HepG2 (cell line): ENCODE data around the gene ADARB2. TPM values are rescaled to one million over a fixed set of nuclear protein-coding genes. Genes with fewer than 3 reads are reported as not detected.

Source experiments
- ATAC-seq: fragments of 200-7000 bp; cut with Tn5 transposase; 3 replicates; pipeline ENCODE4 v1.9.1; 2020; ENCODE audit warnings: mild to moderate bottlenecking, moderate library complexity
- BruUV-seq: library from RNA; stranded (reverse); fragments of 400-500 nt; replicated peaks from 2 replicates; lab custom pipeline; 2021; lab: Mats Ljungman, UMichigan
- CTCF ChIA-PET: fragments of 300-600 bp; formaldehyde crosslinking; extraction: SDS; loops from one replicate; lab custom pipeline; 2021; ENCODE audit warnings: low total read pairs, inconsistent platforms, low intra/inter-chr PET ratio; lab: Yijun Ruan, JAX
- POLR2A ChIA-PET: fragments of 350-600 bp; sonication (Branson Sonifier 250); formaldehyde crosslinking; loops from one replicate; lab custom pipeline; 2020; ENCODE audit warnings: antibody characterized with exemption, inconsistent platforms; lab: Yijun Ruan, JAX
- DNase-seq: peaks from one replicate; pipeline ENCODE4 v3.0.0-alpha.2; 2015; ENCODE audit warnings: low spot score
- FAIRE-seq: peaks from 3 replicates; lab custom pipeline; 2011; peaks lifted over from hg19 to GRCh38; lab: Jason Lieb, UNC
- H2AFZ ChIP-seq: one replicate; pipeline ENCODE4 v1.6.1; 2011; ENCODE audit warnings: low read length, inconsistent platforms
- H3K27ac ChIP-seq: fragments of 300-600 bp; 3 replicates; pipeline ENCODE4 v1.8.0; 2011; ENCODE audit warnings: mixed run types, mild to moderate bottlenecking, mixed read lengths, low read length, inconsistent platforms; ENCODE audit not compliant: insufficient read depth; ENCODE audit errors: extremely low read length
- H3K27me3 ChIP-seq, 2 experiments: fragments of 200-600 bp in 1 of 2; 2 replicates in 1 of 2; 3 replicates in 1 of 2; pipeline versions ENCODE4 v1.6.0 to v1.8.0; 2011; ENCODE audit warnings: low read length in 2 of 2, mild to moderate bottlenecking in 2 of 2, moderate library complexity in 2 of 2, inconsistent platforms in 1 of 2; ENCODE audit not compliant: insufficient read depth in 2 of 2, control insufficient read depth in 1 of 2
- H3K36me3 ChIP-seq, 2 experiments: fragments of 200-600 bp in 1 of 2; replicated peaks in 1 of 2; 2 replicates in 1 of 2; 3 replicates in 1 of 2; pipeline versions ENCODE4 v1.5.1 to v1.8.0; 2011; ENCODE audit warnings: low read length in 2 of 2, inconsistent platforms in 1 of 2; ENCODE audit not compliant: insufficient read depth in 2 of 2, control insufficient read depth in 1 of 2
- H3K4me1 ChIP-seq: 2 replicates; pipeline ENCODE4 v1.5.1; 2012; ENCODE audit warnings: low read length, inconsistent platforms; ENCODE audit not compliant: insufficient read depth
- H3K4me2 ChIP-seq: 2 replicates; pipeline ENCODE4 v1.6.0; 2011; ENCODE audit warnings: low read depth, low read length, inconsistent platforms
- H3K4me3 ChIP-seq, 3 experiments: fragments of 200-600 bp in 1 of 3; sonication (generic), shearing (Covaris generic) in 1 of 3; replicated peaks in 1 of 3; 2 replicates each; pipeline ENCODE4 v1.5.1; 2011 to 2016; ENCODE audit warnings: low read length in 3 of 3, inconsistent platforms in 2 of 3, low read depth in 2 of 3, mild to moderate bottlenecking in 2 of 3, control low read depth in 1 of 3, mixed read lengths in 1 of 3; ENCODE audit not compliant: insufficient read depth in 1 of 3
- H3K79me2 ChIP-seq: one replicate; pipeline ENCODE4 v1.6.1; 2011; ENCODE audit warnings: low read length, inconsistent platforms; ENCODE audit not compliant: insufficient read depth
- H3K9ac ChIP-seq: 2 replicates; pipeline ENCODE4 v1.6.0; 2011; ENCODE audit warnings: mild to moderate bottlenecking, low read depth, low read length, inconsistent platforms; ENCODE audit not compliant: insufficient read depth
- H3K9me3 ChIP-seq: 2 replicates; pipeline ENCODE4 v1.5.1; 2012; ENCODE audit warnings: mild to moderate bottlenecking, low read length
- H4K20me1 ChIP-seq: 2 replicates; pipeline ENCODE4 v1.6.0; 2011; ENCODE audit warnings: inconsistent platforms, mild to moderate bottlenecking, low read length, moderate library complexity; ENCODE audit not compliant: insufficient read depth
- CBX1 ChIP-seq: IDR thresholded peaks from one replicate; pipeline ENCODE4 v1.6.1; 2016; ENCODE audit warnings: antibody characterized with exemption, low read depth
- FOXP4 ChIP-seq: sonication (generic); formaldehyde crosslinking; IDR thresholded peaks from 2 replicates; pipeline ENCODE4 v1.4.0; 2020; ENCODE audit warnings: missing genetic modification reagents
- HNRNPK ChIP-seq: fragments of 200-400 bp; formaldehyde crosslinking; IDR thresholded peaks from 2 replicates; pipeline ENCODE4 v1.6.1; 2018; ENCODE audit warnings: low read length, low read depth, moderate library complexity, mild to moderate bottlenecking; ENCODE audit not compliant: poor library complexity, severe bottlenecking
- MAFF ChIP-seq: IDR thresholded peaks from 2 replicates; pipeline ENCODE4 v1.6.1; 2011; ENCODE audit warnings: low read depth, low read length, improper control_type of control experiment
- MEF2D ChIP-seq: sonication (generic); formaldehyde crosslinking; IDR thresholded peaks from 2 replicates; pipeline ENCODE4 v1.5.1; 2020; ENCODE audit warnings: mild to moderate bottlenecking, missing genetic modification reagents
- SMAD1 ChIP-seq: sonication (generic); formaldehyde crosslinking; IDR thresholded peaks from 2 replicates; pipeline ENCODE4 v1.4.0; 2020; ENCODE audit warnings: missing genetic modification reagents, low read depth, mild to moderate bottlenecking, borderline replicate concordance
- TSC22D2 ChIP-seq: sonication (generic); formaldehyde crosslinking; IDR thresholded peaks from 2 replicates; pipeline ENCODE4 v1.5.1; 2020; ENCODE audit warnings: missing genetic modification reagents, mild to moderate bottlenecking, borderline replicate concordance
- ZBTB10 ChIP-seq: sonication (generic); formaldehyde crosslinking; IDR thresholded peaks from 2 replicates; pipeline ENCODE4 v1.4.0; 2020; ENCODE audit warnings: missing genetic modification reagents, borderline replicate concordance
- ZIK1 ChIP-seq: sonication (generic); formaldehyde crosslinking; IDR thresholded peaks from 2 replicates; pipeline ENCODE4 v1.5.0; 2020; ENCODE audit warnings: mild to moderate bottlenecking, low read depth, missing genetic modification reagents, borderline replicate concordance
- ZNF138 ChIP-seq: sonication (generic); formaldehyde crosslinking; IDR thresholded peaks from 2 replicates; pipeline ENCODE4 v1.5.0; 2020; ENCODE audit warnings: mild to moderate bottlenecking, low read depth, missing genetic modification reagents
- ZNF512 ChIP-seq: sonication (generic); formaldehyde crosslinking; IDR thresholded peaks from 2 replicates; pipeline ENCODE4 v1.4.0; 2020; ENCODE audit warnings: mild to moderate bottlenecking, missing genetic modification reagents
- ZNF530 ChIP-seq: sonication (generic); formaldehyde crosslinking; IDR thresholded peaks from 2 replicates; pipeline ENCODE4 v1.5.0; 2020; ENCODE audit warnings: low read depth, mild to moderate bottlenecking, missing genetic modification reagents
- WGBS: methylation state at CpG from one replicate; pipeline ENCODE4 v1.1.6; 2017; ENCODE audit warnings: low lambda C conversion rate; 5-methylcytosine and 5-hydroxymethylcytosine counted together
- in situ Hi-C: cut with HindIII; loops from 2 replicates; pipeline ENCODE4 v1.10.0; 2017; ENCODE audit warnings: low pct_unique_long_range_greater_than_20kb; ENCODE audit not compliant: extremely low pct_ligation_motif_present
- intact Hi-C: fragments of 100-400 bp; cut with micrococcal nuclease; formaldehyde crosslinking; loops from one replicate; pipeline ENCODE4 v1.10.0; 2022; ENCODE audit not compliant: unreplicated experiment
- polyA plus RNA-seq, 8 experiments: library from polyadenylated mRNA; depleted of rRNA in 3 of 8; stranded (reverse) in 7 of 8; unstranded in 1 of 8; fragments of >200 nt; fragmentation: Illumina TruSeq in 4 of 8; extraction: Trizol in 4 of 8; gene quantifications; 2 replicates each; pipeline versions ENCODE4 v1.2.1 to v1.2.3, GENCODE V29; 2011 to 2016; ENCODE audit warnings: low read depth in 4 of 8, missing spikeins in 1 of 8, mixed read lengths in 1 of 8; ENCODE audit not compliant: insufficient read depth in 1 of 8
- total RNA-seq, 5 experiments: library from RNA; depleted of rRNA; stranded (reverse); fragments of >200 nt; fragmentation: Illumina TruSeq; extraction: Trizol; gene quantifications; 2 replicates each; pipeline ENCODE4 v1.2.3, GENCODE V29; 2016; ENCODE audit warnings: low read depth in 1 of 5

Gene ADARB2
- total and polyA plus RNA-seq, 2 of the 13 experiments (the other 11 are each of a cell fraction or from before 2014, with no cell fraction given): not detected

- in situ Hi-C loops (no loop called here), intact Hi-C loops (no loop called here)
- Histone ChIP-seq H2AFZ (no peak overlapping the region), H3K27ac (no peak overlapping the region), H3K4me2 (no peak overlapping the region), H4K20me1 (peaks cover 4% of the 10 kb centered on the region; the same call in 1 of the 2 replicates), H3K4me3 (no peak overlapping the region), H3K9ac (no peak overlapping the region), H3K36me3 (no peaks in the 10 kb centered on the region), H3K9me3 (no peaks in the 10 kb centered on the region), H3K4me1 (no peaks in the 10 kb centered on the region), H3K79me2 (no peaks in the 10 kb centered on the region), H3K27me3 (peaks cover 5 to 88% of the 10 kb centered on the region in 2 experiments)
- BruUV-seq: no TSS peak
- DNase-seq: no peak
- TF ChIP-seq HNRNPK (peak; percentile 40), ZBTB10 (no peak)
- ChIA-PET POLR2A (no interaction called here), CTCF (no interaction called here)
- ATAC-seq: no peak
- no peak for FAIRE-seq
- 47% methylated on average over 12 of the region's 12 CpGs for WGBS
Measured at GRCh38 chr10:1158066-1158465, 579.3 kb downstream of the ADARB2 start.

- BruUV-seq: no TSS peak
- H3K27ac ChIP-seq: no peak overlapping the region
- DNase-seq (no peak), ATAC-seq (no peak), FAIRE-seq (no peak)
- WGBS: 3% methylated on average over 4 of the region's 4 CpGs
- H3K4me1 ChIP-seq: no peaks in the 10 kb centered on the region
- H3K27me3 ChIP-seq: peaks cover 5 to 88% of the 10 kb centered on the region in 2 experiments
- ChIA-PET CTCF (no interaction called here), POLR2A (no interaction called here)
- in situ Hi-C loops (no loop called here), intact Hi-C loops (no loop called here)
- no peak overlapping the region for H2AFZ ChIP-seq
- peaks cover 4% of the 10 kb centered on the region; the same call in 1 of the 2 replicates for H4K20me1 ChIP-seq
- H3K4me2 ChIP-seq: no peak overlapping the region
- no peak overlapping the region for H3K9ac ChIP-seq
- no peaks in the 10 kb centered on the region for H3K79me2 ChIP-seq
- H3K36me3 ChIP-seq: no peaks in the 10 kb centered on the region
- H3K9me3 ChIP-seq: no peaks in the 10 kb centered on the region
- no peak overlapping the region for H3K4me3 ChIP-seq
- TF ChIP-seq ZIK1 (CRISPR knock-in tag): no peak
- TF ChIP-seq TSC22D2 (CRISPR knock-in tag): no peak
- no peak for TF ChIP-seq MAFF
- no peak for TF ChIP-seq MEF2D (CRISPR knock-in tag)
- no peak for TF ChIP-seq ZNF530 (CRISPR knock-in tag)
- no peak for TF ChIP-seq CBX1
- TF ChIP-seq FOXP4 (CRISPR knock-in tag): no peak
- TF ChIP-seq ZNF138 (CRISPR knock-in tag): no peak
- no peak for TF ChIP-seq SMAD1 (CRISPR knock-in tag)
- TF ChIP-seq ZNF512 (CRISPR knock-in tag): no peak
Measured at GRCh38 chr10:1157615-1157933, 579.8 kb downstream of the ADARB2 start.
